Activated naive CD8-positive, alpha-beta T cell treated with anti-CD3 and anti-CD28 coated beads for 36 hours (primary cell): ENCODE results near the gene TMEM82. TPM values are rescaled to one million over a fixed set of nuclear protein-coding genes. Genes with fewer than 3 reads are reported as not detected.
A peak's percentile ranks its signal among the peaks of the same experiment; 100 is the strongest.

Source experiments
- DNase-seq: peaks from one replicate; pipeline ENCODE4 v3.0.0; 2021
- H3K27ac Mint-ChIP-seq: one replicate; pipeline ENCODE4 v1.8.0; 2022; ENCODE audit warnings: mild to moderate bottlenecking, moderate library complexity, mixed read lengths
- H3K27me3 Mint-ChIP-seq: one replicate; pipeline ENCODE4 v1.8.0; 2022; ENCODE audit warnings: mild to moderate bottlenecking, mixed read lengths
- H3K36me3 Mint-ChIP-seq: one replicate; pipeline ENCODE4 v1.8.0; 2021; ENCODE audit warnings: mild to moderate bottlenecking, mixed read lengths
- H3K4me1 Mint-ChIP-seq: one replicate; pipeline ENCODE4 v1.8.0; 2021; ENCODE audit warnings: mixed read lengths
- H3K4me3 Mint-ChIP-seq: one replicate; pipeline ENCODE4 v1.8.0; 2022; ENCODE audit warnings: mild to moderate bottlenecking, moderate library complexity, mixed read lengths
- H3K9me3 Mint-ChIP-seq: one replicate; pipeline ENCODE4 v1.8.0; 2022; ENCODE audit warnings: mixed read lengths
- total RNA-seq, 2 experiments: library from RNA; stranded (reverse); gene quantifications; one replicate each; pipeline ENCODE4 v1.2.3, GENCODE V29; 2021

Gene TMEM82
- total RNA-seq, 2 experiments from 2014 or later, result not detected

GRCh38 chr1:15709226-15709625 is 33.1 kb upstream of the TMEM82 start:
- Mint-ChIP-seq H3K4me3 (no peak overlapping the region), H3K27me3 (no peaks in the 10 kb centered on the region), H3K36me3 (peaks cover 7% of the 10 kb centered on the region), H3K4me1 (peaks cover 22% of the 10 kb centered on the region), H3K27ac (no peak overlapping the region), H3K9me3 (no peaks in the 10 kb centered on the region)
- DNase-seq, result no peak

GRCh38 chr1:15712168-15712567 is 30.1 kb upstream of the TMEM82 start:
- no peaks in the 10 kb centered on the region for H3K27me3 Mint-ChIP-seq

GRCh38 chr1:15714406-15715136 is 27.7 kb upstream of the TMEM82 start:
- Mint-ChIP-seq H3K4me3 (no peak overlapping the region), H3K27me3 (no peaks in the 10 kb centered on the region), H3K4me1 (peaks cover 16% of the 10 kb centered on the region), H3K27ac (peak overlapping the region; percentile 34), H3K9me3 (no peaks in the 10 kb centered on the region), H3K36me3 (peaks cover 3% of the 10 kb centered on the region)
- no peak for DNase-seq

More at GRCh38 chr1:15712168-15712567, 30.1 kb upstream of the TMEM82 start:
- no peaks in the 10 kb centered on the region for H3K36me3 Mint-ChIP-seq
- H3K4me3 Mint-ChIP-seq, result no peak overlapping the region
- DNase-seq, result peak; percentile 16
- peaks cover 18% of the 10 kb centered on the region for H3K4me1 Mint-ChIP-seq
- peak overlapping the region; percentile 42 for H3K27ac Mint-ChIP-seq
- H3K9me3 Mint-ChIP-seq, result no peaks in the 10 kb centered on the region

- Mint-ChIP-seq H3K4me3 (no peak overlapping the region), H3K27me3 (no peaks in the 10 kb centered on the region), H3K36me3 (peaks cover 3% of the 10 kb centered on the region), H3K4me1 (peaks cover 5% of the 10 kb centered on the region), H3K27ac (no peak overlapping the region), H3K9me3 (no peaks in the 10 kb centered on the region)
- DNase-seq, result no peak
These were observed 24.7 kb upstream of the TMEM82 start for GRCh38 chr1:15717418-15718125.

- peaks cover 5% of the 10 kb centered on the region for H3K36me3 Mint-ChIP-seq
- H3K9me3 Mint-ChIP-seq, result no peaks in the 10 kb centered on the region
- H3K4me3 Mint-ChIP-seq, result no peak overlapping the region
- no peak for DNase-seq
- no peaks in the 10 kb centered on the region for H3K27me3 Mint-ChIP-seq
- no peak overlapping the region for H3K27ac Mint-ChIP-seq
- H3K4me1 Mint-ChIP-seq, result peaks cover 5% of the 10 kb centered on the region
These were observed 24.1 kb upstream of the TMEM82 start for GRCh38 chr1:15718199-15718601.

GRCh38 chr1:15719381-15720120 is 22.7 kb upstream of the TMEM82 start:
- no peaks in the 10 kb centered on the region for H3K27me3 Mint-ChIP-seq
- no peak overlapping the region for H3K4me3 Mint-ChIP-seq
- peak overlapping the region; percentile 9 for H3K27ac Mint-ChIP-seq
- H3K4me1 Mint-ChIP-seq, result peaks cover under 1% of the 10 kb centered on the region
- DNase-seq, result no peak
- no peaks in the 10 kb centered on the region for H3K9me3 Mint-ChIP-seq
- peaks cover 5% of the 10 kb centered on the region for H3K36me3 Mint-ChIP-seq

GRCh38 chr1:15720861-15721260 is 21.4 kb upstream of the TMEM82 start:
- H3K9me3 Mint-ChIP-seq, result no peaks in the 10 kb centered on the region
- H3K4me3 Mint-ChIP-seq, result no peak overlapping the region
- no peaks in the 10 kb centered on the region for H3K4me1 Mint-ChIP-seq
- DNase-seq, result no peak
- peaks cover 5% of the 10 kb centered on the region for H3K36me3 Mint-ChIP-seq
- H3K27ac Mint-ChIP-seq, result no peak overlapping the region
- no peaks in the 10 kb centered on the region for H3K27me3 Mint-ChIP-seq

GRCh38 chr1:15722411-15722810 is 19.9 kb upstream of the TMEM82 start:
- Mint-ChIP-seq H3K4me1 (no peaks in the 10 kb centered on the region), H3K27me3 (no peaks in the 10 kb centered on the region), H3K9me3 (no peaks in the 10 kb centered on the region), H3K4me3 (no peak overlapping the region), H3K36me3 (peaks cover 5% of the 10 kb centered on the region), H3K27ac (no peak overlapping the region)
- no peak for DNase-seq

GRCh38 chr1:15722836-15723532 is 19.3 kb upstream of the TMEM82 start:
- H3K4me3 Mint-ChIP-seq, result no peak overlapping the region

GRCh38 chr1:15723631-15724246 is 18.6 kb upstream of the TMEM82 start:
- H3K27ac Mint-ChIP-seq, result no peak overlapping the region
- peaks cover 2% of the 10 kb centered on the region for H3K36me3 Mint-ChIP-seq
- no peak overlapping the region for H3K4me3 Mint-ChIP-seq
- no peak for DNase-seq
- H3K4me1 Mint-ChIP-seq, result no peaks in the 10 kb centered on the region
- no peaks in the 10 kb centered on the region for H3K27me3 Mint-ChIP-seq
- H3K9me3 Mint-ChIP-seq, result no peaks in the 10 kb centered on the region

More at GRCh38 chr1:15722836-15723532, 19.3 kb upstream of the TMEM82 start:
- H3K27me3 Mint-ChIP-seq, result no peaks in the 10 kb centered on the region
- DNase-seq, result no peak
- peaks cover 2% of the 10 kb centered on the region for H3K36me3 Mint-ChIP-seq
- no peaks in the 10 kb centered on the region for H3K4me1 Mint-ChIP-seq
- no peaks in the 10 kb centered on the region for H3K9me3 Mint-ChIP-seq
- H3K27ac Mint-ChIP-seq, result no peak overlapping the region

GRCh38 chr1:15724949-15725880 is 17.1 kb upstream of the TMEM82 start:
- no peak for DNase-seq
- Mint-ChIP-seq H3K4me3 (no peak overlapping the region), H3K9me3 (no peaks in the 10 kb centered on the region)

GRCh38 chr1:15726508-15726907 is 15.8 kb upstream of the TMEM82 start:
- Mint-ChIP-seq H3K27ac (no peak overlapping the region), H3K9me3 (no peaks in the 10 kb centered on the region)

More at GRCh38 chr1:15724949-15725880, 17.1 kb upstream of the TMEM82 start:
- Mint-ChIP-seq H3K27ac (no peak overlapping the region), H3K36me3 (peaks cover 5% of the 10 kb centered on the region), H3K4me1 (no peaks in the 10 kb centered on the region), H3K27me3 (no peaks in the 10 kb centered on the region)

GRCh38 chr1:15727021-15727420 is 15.3 kb upstream of the TMEM82 start:
- no peaks in the 10 kb centered on the region for H3K4me1 Mint-ChIP-seq
- H3K27me3 Mint-ChIP-seq, result no peaks in the 10 kb centered on the region
- no peaks in the 10 kb centered on the region for H3K9me3 Mint-ChIP-seq
- H3K27ac Mint-ChIP-seq, result no peak overlapping the region
- DNase-seq, result no peak
- no peak overlapping the region for H3K4me3 Mint-ChIP-seq
- H3K36me3 Mint-ChIP-seq, result peaks cover 5% of the 10 kb centered on the region

More at GRCh38 chr1:15726508-15726907, 15.8 kb upstream of the TMEM82 start:
- Mint-ChIP-seq H3K27me3 (no peaks in the 10 kb centered on the region), H3K4me1 (no peaks in the 10 kb centered on the region), H3K36me3 (peaks cover 5% of the 10 kb centered on the region), H3K4me3 (no peak overlapping the region)
- no peak for DNase-seq
